Activated naive CD8-positive, alpha-beta T cell (primary cell): ENCODE data around the gene RBM6.
A peak's percentile ranks its signal among the peaks of the same experiment; 100 is the strongest.
"Not testable (repeated sequence)": the region's sequence is repeated elsewhere in the genome, so short reads cannot be mapped to it uniquely, and the experiment has no call there.

ENCODE experiments used
- H3K27ac Mint-ChIP-seq: one replicate; pipeline ENCODE4 v1.8.0; 2021; ENCODE audit warnings: mixed read lengths
- H3K27me3 Mint-ChIP-seq: one replicate; pipeline ENCODE4 v1.8.0; 2021; ENCODE audit warnings: mixed read lengths
- H3K36me3 Mint-ChIP-seq: one replicate; pipeline ENCODE4 v1.8.0; 2021; ENCODE audit warnings: mixed read lengths
- H3K4me1 Mint-ChIP-seq: one replicate; pipeline ENCODE4 v1.8.0; 2021; ENCODE audit warnings: low read depth, mixed read lengths
- H3K4me3 Mint-ChIP-seq: one replicate; pipeline ENCODE4 v1.8.0; 2021; ENCODE audit warnings: mild to moderate bottlenecking, mixed read lengths
- H3K9me3 Mint-ChIP-seq: one replicate; pipeline ENCODE4 v1.8.0; 2021; ENCODE audit warnings: low read depth, mixed read lengths

The RBM6 gene

GRCh38 chr3:50078091-50078490 is 138.1 kb downstream of the RBM6 start:
- Mint-ChIP-seq H3K27me3 (no peaks in the 10 kb centered on the region), H3K27ac (peak overlapping the region; percentile 42), H3K4me1 (peaks cover 19% of the 10 kb centered on the region), H3K9me3 (no peaks in the 10 kb centered on the region), H3K4me3 (no peak overlapping the region), H3K36me3 (peaks cover 10% of the 10 kb centered on the region)

GRCh38 chr3:50078622-50079021 is 138.7 kb downstream of the RBM6 start:
- Mint-ChIP-seq H3K9me3 (no peaks in the 10 kb centered on the region), H3K4me1 (peaks cover 22% of the 10 kb centered on the region), H3K4me3 (no peak overlapping the region), H3K27me3 (no peaks in the 10 kb centered on the region), H3K36me3 (peaks cover 9% of the 10 kb centered on the region), H3K27ac (peak overlapping the region; percentile 42)

- H3K4me3 Mint-ChIP-seq, H3K36me3 Mint-ChIP-seq, H3K27ac Mint-ChIP-seq, H3K27me3 Mint-ChIP-seq, H3K9me3 Mint-ChIP-seq: not testable (repeated sequence)
- H3K4me1 Mint-ChIP-seq = peaks cover 21% of the 10 kb centered on the region
Measured at GRCh38 chr3:50084951-50085350, 145.0 kb downstream of the RBM6 start.

GRCh38 chr3:50088725-50089608 is 149.0 kb downstream of the RBM6 start, which contains the start of gene RBM5:
Gene RBM5 (plus strand): TSS chr3:50088919. CDS start chr3:50090435, 1,516 bp downstream.
- Mint-ChIP-seq H3K4me1 (peaks cover 31% of the 10 kb centered on the region), H3K27me3 (no peaks in the 10 kb centered on the region), H3K27ac (peak within 1 kb of the TSS; percentile 96), H3K9me3 (no peaks in the 10 kb centered on the region), H3K4me3 (peak within 1 kb of the TSS; percentile 96), H3K36me3 (peaks cover 14% of the 10 kb centered on the region)

- Mint-ChIP-seq H3K27ac (peak overlapping the region; percentile 96), H3K27me3 (no peaks in the 10 kb centered on the region), H3K4me3 (peak overlapping the region; percentile 96), H3K36me3 (peaks cover 14% of the 10 kb centered on the region), H3K4me1 (peaks cover 32% of the 10 kb centered on the region), H3K9me3 (no peaks in the 10 kb centered on the region)
Measured at GRCh38 chr3:50089609-50089945, 149.6 kb downstream of the RBM6 start.

GRCh38 chr3:50090984-50091383 is 151.0 kb downstream of the RBM6 start:
- Mint-ChIP-seq H3K27ac (peak overlapping the region; percentile 96), H3K9me3 (no peaks in the 10 kb centered on the region), H3K27me3 (no peaks in the 10 kb centered on the region), H3K36me3 (peaks cover 14% of the 10 kb centered on the region), H3K4me1 (peaks cover 42% of the 10 kb centered on the region), H3K4me3 (peak overlapping the region; percentile 96)

GRCh38 chr3:50095352-50095998 is 155.5 kb downstream of the RBM6 start:
- Mint-ChIP-seq H3K4me1 (peaks cover 33% of the 10 kb centered on the region), H3K9me3 (no peaks in the 10 kb centered on the region), H3K4me3 (no peak overlapping the region), H3K27ac (peak overlapping the region; percentile 0), H3K27me3 (no peaks in the 10 kb centered on the region), H3K36me3 (peaks cover 11% of the 10 kb centered on the region)

GRCh38 chr3:50100386-50100785 is 160.4 kb downstream of the RBM6 start:
- H3K27ac Mint-ChIP-seq = no peak overlapping the region
- H3K36me3 Mint-ChIP-seq = peaks cover 2% of the 10 kb centered on the region
- no peaks in the 10 kb centered on the region for H3K27me3 Mint-ChIP-seq

GRCh38 chr3:50100956-50101845 is 161.3 kb downstream of the RBM6 start:
- no peaks in the 10 kb centered on the region for H3K27me3 Mint-ChIP-seq
- peaks cover 9% of the 10 kb centered on the region for H3K4me1 Mint-ChIP-seq
- H3K9me3 Mint-ChIP-seq = no peaks in the 10 kb centered on the region
- no peak overlapping the region for H3K4me3 Mint-ChIP-seq
- H3K36me3 Mint-ChIP-seq = peaks cover 2% of the 10 kb centered on the region
- H3K27ac Mint-ChIP-seq = peak overlapping the region; percentile 72

More at GRCh38 chr3:50100386-50100785, 160.4 kb downstream of the RBM6 start:
- H3K4me1 Mint-ChIP-seq = peaks cover 15% of the 10 kb centered on the region
- no peak overlapping the region for H3K4me3 Mint-ChIP-seq
- H3K9me3 Mint-ChIP-seq = no peaks in the 10 kb centered on the region

- no peaks in the 10 kb centered on the region for H3K9me3 Mint-ChIP-seq
- no peak overlapping the region for H3K27ac Mint-ChIP-seq
- H3K4me1 Mint-ChIP-seq = peaks cover 7% of the 10 kb centered on the region
Measured at GRCh38 chr3:50102558-50102957, 162.6 kb downstream of the RBM6 start.

GRCh38 chr3:50111757-50112156 is 171.8 kb downstream of the RBM6 start:
- Mint-ChIP-seq H3K9me3 (no peaks in the 10 kb centered on the region), H3K4me3 (no peak overlapping the region), H3K27ac (no peak overlapping the region), H3K36me3 (no peaks in the 10 kb centered on the region), H3K27me3 (no peaks in the 10 kb centered on the region), H3K4me1 (peaks cover 3% of the 10 kb centered on the region)

More at GRCh38 chr3:50102558-50102957, 162.6 kb downstream of the RBM6 start:
- no peak overlapping the region for H3K4me3 Mint-ChIP-seq
- no peaks in the 10 kb centered on the region for H3K36me3 Mint-ChIP-seq
- no peaks in the 10 kb centered on the region for H3K27me3 Mint-ChIP-seq

- Mint-ChIP-seq H3K27ac (no peak overlapping the region), H3K9me3 (no peaks in the 10 kb centered on the region), H3K4me1 (peaks cover 3% of the 10 kb centered on the region), H3K27me3 (no peaks in the 10 kb centered on the region), H3K36me3 (no peaks in the 10 kb centered on the region), H3K4me3 (no peak overlapping the region)
Measured at GRCh38 chr3:50112462-50112861, 172.5 kb downstream of the RBM6 start.

GRCh38 chr3:50117120-50117519 is 177.2 kb downstream of the RBM6 start:
- no peak overlapping the region for H3K4me3 Mint-ChIP-seq
- no peak overlapping the region for H3K27ac Mint-ChIP-seq
- H3K36me3 Mint-ChIP-seq = peaks cover 3% of the 10 kb centered on the region
- no peaks in the 10 kb centered on the region for H3K4me1 Mint-ChIP-seq
- no peaks in the 10 kb centered on the region for H3K27me3 Mint-ChIP-seq
- no peaks in the 10 kb centered on the region for H3K9me3 Mint-ChIP-seq

- H3K36me3 Mint-ChIP-seq = peaks cover 3% of the 10 kb centered on the region
- H3K27me3 Mint-ChIP-seq = no peaks in the 10 kb centered on the region
- no peak overlapping the region for H3K4me3 Mint-ChIP-seq
- no peaks in the 10 kb centered on the region for H3K4me1 Mint-ChIP-seq
- H3K9me3 Mint-ChIP-seq = no peaks in the 10 kb centered on the region
- peak overlapping the region; percentile 81 for H3K27ac Mint-ChIP-seq
Measured at GRCh38 chr3:50118237-50118636, 178.3 kb downstream of the RBM6 start.

GRCh38 chr3:50119786-50120185 is 179.8 kb downstream of the RBM6 start:
- Mint-ChIP-seq H3K4me1 (no peaks in the 10 kb centered on the region), H3K27me3 (no peaks in the 10 kb centered on the region), H3K4me3 (no peak overlapping the region), H3K36me3 (peaks cover 3% of the 10 kb centered on the region), H3K27ac (no peak overlapping the region), H3K9me3 (no peaks in the 10 kb centered on the region)
